IMR-90 (cell line): ENCODE results near the gene PHOSPHO1. TPM values are rescaled to one million over a fixed set of nuclear protein-coding genes. Genes with fewer than 3 reads are reported as not detected.
"Not testable (repeated sequence)": the region's sequence is repeated elsewhere in the genome, so short reads cannot be mapped to it uniquely, and the experiment has no call there.

ENCODE experiments used
- ATAC-seq: fragments of 200-7000 bp; cut with Tn5 transposase; 2 replicates; pipeline ENCODE4 v1.9.1; 2020; ENCODE audit warnings: low read depth, mild to moderate bottlenecking, moderate library complexity
- BruUV-seq: library from RNA; stranded (reverse); fragments of 400-500 nt; replicated peaks from 2 replicates; lab custom pipeline; 2021; lab: Mats Ljungman, UMichigan
- CTCF ChIA-PET: fragments of 300-600 bp; formaldehyde crosslinking; extraction: SDS; loops from one replicate; lab custom pipeline; 2021; ENCODE audit warnings: antibody characterized with exemption; lab: Yijun Ruan, JAX
- POLR2A ChIA-PET: fragments of 300-600 bp; sonication (Branson Sonifier 250); formaldehyde crosslinking; loops from one replicate; lab custom pipeline; 2022; ENCODE audit warnings: antibody characterized with exemption; ENCODE audit not compliant: unreplicated experiment; lab: Charles Lee
- DNase-seq: peaks from one replicate; pipeline ENCODE4 v3.0.0; 2013
- H2AFZ ChIP-seq: replicated peaks from 2 replicates; pipeline ENCODE3; 2013; ENCODE audit warnings: low read length, mild to moderate bottlenecking; ENCODE audit not compliant: poor library complexity
- H2AK5ac ChIP-seq: 2 replicates; pipeline ENCODE4 v1.6.1; 2013; ENCODE audit warnings: low read depth, low read length, inconsistent platforms
- H2AK9ac ChIP-seq: replicated peaks from 2 replicates; pipeline ENCODE3; 2013; ENCODE audit warnings: mild to moderate bottlenecking, low read depth, low read length, moderate library complexity; ENCODE audit not compliant: poor library complexity
- H2BK120ac ChIP-seq: 2 replicates; pipeline ENCODE4 v1.6.1; 2013; ENCODE audit warnings: low read depth, low read length, inconsistent platforms
- H2BK15ac ChIP-seq: 3 replicates; pipeline ENCODE4 v1.6.1; 2013; ENCODE audit warnings: low read depth, low read length, inconsistent platforms
- H2BK20ac ChIP-seq: 2 replicates; pipeline ENCODE4 v1.6.1; 2013; ENCODE audit warnings: low read depth, mild to moderate bottlenecking, inconsistent platforms, low read length, moderate library complexity
- H2BK5ac ChIP-seq: 2 replicates; pipeline ENCODE4 v1.6.1; 2013; ENCODE audit warnings: mild to moderate bottlenecking, low read depth, low read length, inconsistent platforms; ENCODE audit not compliant: poor library complexity, severe bottlenecking
- H3K14ac ChIP-seq: replicated peaks from 2 replicates; pipeline ENCODE4 v1.6.1; 2013; ENCODE audit warnings: low read depth, low read length, inconsistent platforms
- H3K18ac ChIP-seq: 2 replicates; pipeline ENCODE4 v1.6.1; 2013; ENCODE audit warnings: low read depth, low read length, control low read depth
- H3K23ac ChIP-seq: 2 replicates; pipeline ENCODE4 v1.6.1; 2013; ENCODE audit warnings: low read depth, low read length, inconsistent platforms
- H3K27ac ChIP-seq: 2 replicates; pipeline ENCODE4 v1.5.1; 2013; ENCODE audit warnings: mild to moderate bottlenecking, control low read depth, low read length; ENCODE audit not compliant: insufficient read depth
- H3K27me3 ChIP-seq: 2 replicates; pipeline ENCODE4 v1.6.1; 2013; ENCODE audit warnings: low read length; ENCODE audit not compliant: control insufficient read depth, insufficient read depth
- H3K36me3 ChIP-seq: 2 replicates; pipeline ENCODE4 v1.6.1; 2013; ENCODE audit warnings: low read length, mixed read lengths; ENCODE audit not compliant: control insufficient read depth, insufficient read depth
- H3K4ac ChIP-seq: 2 replicates; pipeline ENCODE4 v1.6.1; 2013; ENCODE audit warnings: low read depth, low read length, inconsistent platforms
- H3K4me1 ChIP-seq: 2 replicates; pipeline ENCODE4 v1.6.1; 2013; ENCODE audit warnings: low read length, mixed read lengths; ENCODE audit not compliant: control insufficient read depth, insufficient read depth
- H3K4me2 ChIP-seq: 2 replicates; pipeline ENCODE4 v1.6.1; 2013; ENCODE audit warnings: low read depth, mild to moderate bottlenecking, control low read depth, low read length, moderate library complexity
- H3K4me3 ChIP-seq: 2 replicates; pipeline ENCODE4 v1.5.1; 2013; ENCODE audit warnings: low read depth, mild to moderate bottlenecking, control low read depth, low read length, moderate library complexity; ENCODE audit not compliant: insufficient read depth
- H3K56ac ChIP-seq: 2 replicates; pipeline ENCODE4 v1.6.1; 2013; ENCODE audit warnings: low read length, inconsistent platforms; ENCODE audit not compliant: insufficient read depth; ENCODE audit errors: extremely low read depth
- H3K79me1 ChIP-seq, 2 experiments: 2 replicates each; pipeline ENCODE4 v1.6.1; 2013; ENCODE audit warnings: low read length in 2 of 2, inconsistent platforms in 1 of 2, low read depth in 1 of 2
- H3K9ac ChIP-seq: 2 replicates; pipeline ENCODE4 v1.6.1; 2013; ENCODE audit warnings: low read depth, low read length, control low read depth
- H3K9me1 ChIP-seq: 2 replicates; pipeline ENCODE4 v1.6.1; 2013; ENCODE audit warnings: low read length, inconsistent platforms; ENCODE audit not compliant: insufficient read depth
- H3K9me3 ChIP-seq: 2 replicates; pipeline ENCODE4 v1.6.1; 2013; ENCODE audit warnings: low read length; ENCODE audit not compliant: control insufficient read depth, insufficient read depth
- H4K20me1 ChIP-seq: 2 replicates; pipeline ENCODE4 v1.6.1; 2013; ENCODE audit warnings: low read length, inconsistent platforms; ENCODE audit not compliant: insufficient read depth
- H4K5ac ChIP-seq: 2 replicates; pipeline ENCODE4 v1.6.1; 2013; ENCODE audit warnings: mild to moderate bottlenecking, low read depth, low read length, control low read depth
- H4K8ac ChIP-seq, 2 experiments: 2 replicates each; pipeline ENCODE4 v1.6.1; 2013; ENCODE audit warnings: low read depth in 2 of 2, low read length in 2 of 2, control low read depth in 1 of 2, inconsistent platforms in 1 of 2
- H4K91ac ChIP-seq: 2 replicates; pipeline ENCODE4 v1.6.1; 2013; ENCODE audit warnings: low read depth, low read length, inconsistent platforms; ENCODE audit not compliant: insufficient read depth
- BHLHE40 ChIP-seq: fragments of 150-350 bp; IDR thresholded peaks from 2 replicates; pipeline ENCODE4 v1.6.1; 2016; ENCODE audit warnings: mild to moderate bottlenecking, low read depth, low read length
- CHD1 ChIP-seq: IDR thresholded peaks from 2 replicates; pipeline ENCODE4 v1.6.1; 2012; ENCODE audit warnings: low read depth, low read length, improper control_type of control experiment
- NFE2L2 ChIP-seq: fragments of 150-350 bp; IDR thresholded peaks from 2 replicates; pipeline ENCODE4 v1.6.1; 2016; ENCODE audit warnings: low read depth, mild to moderate bottlenecking, low read length
- POLR2A ChIP-seq: IDR thresholded peaks from 2 replicates; pipeline ENCODE4 v1.6.1; 2012; ENCODE audit warnings: mild to moderate bottlenecking, low read depth, low read length
- SMC3 ChIP-seq: fragments of 150-350 bp; IDR thresholded peaks from 2 replicates; pipeline ENCODE4 v1.6.1; 2016; ENCODE audit warnings: low read depth, mild to moderate bottlenecking, antibody characterized with exemption, low read length, moderate library complexity
- WGBS, 2 experiments: methylation state at CpG; one replicate each; pipeline versions ENCODE4 v1.1.5 to v1.1.7; 2013; ENCODE audit warnings: missing lambda C conversion rate in 2 of 2; ENCODE audit not compliant: insufficient read length in 1 of 2; ENCODE audit errors: extremely low coverage in 2 of 2; 5-methylcytosine and 5-hydroxymethylcytosine counted together
- dilution Hi-C: fragments of 300-500 bp; cut with HindIII; formaldehyde crosslinking; loops from one replicate; pipeline ENCODE4 v1.14.3; 2018; ENCODE audit warnings: low sequenced_read_pairs; ENCODE audit not compliant: unreplicated experiment
- in situ Hi-C: fragments of 300-500 bp; cut with MboI; formaldehyde crosslinking; loops from 3 replicates; pipeline ENCODE4 v1.14.3; 2019; ENCODE audit warnings: low sequenced_read_pairs, inconsistent platforms, mixed read lengths
- intact Hi-C: fragments of 100-400 bp; cut with micrococcal nuclease; formaldehyde crosslinking; loops from 2 replicates; pipeline ENCODE4 v1.10.0; 2022
- polyA plus RNA-seq, 3 experiments: library from polyadenylated mRNA; depleted of rRNA; stranded (reverse); fragments of >200 nt; gene quantifications; 2 replicates each; pipeline ENCODE4 v1.2.3, GENCODE V29; 2012; ENCODE audit warnings: low replicate concordance in 1 of 3
- total RNA-seq: library from RNA; depleted of rRNA; stranded (reverse); fragments of >200 nt; gene quantifications from 2 replicates; pipeline ENCODE4 v1.2.3, GENCODE V29; 2012

The PHOSPHO1 gene
- total and polyA plus RNA-seq, 2 of the 4 experiments (the other 2 are of a cell fraction): under 0.01 to 0.48 TPM

DNA sequence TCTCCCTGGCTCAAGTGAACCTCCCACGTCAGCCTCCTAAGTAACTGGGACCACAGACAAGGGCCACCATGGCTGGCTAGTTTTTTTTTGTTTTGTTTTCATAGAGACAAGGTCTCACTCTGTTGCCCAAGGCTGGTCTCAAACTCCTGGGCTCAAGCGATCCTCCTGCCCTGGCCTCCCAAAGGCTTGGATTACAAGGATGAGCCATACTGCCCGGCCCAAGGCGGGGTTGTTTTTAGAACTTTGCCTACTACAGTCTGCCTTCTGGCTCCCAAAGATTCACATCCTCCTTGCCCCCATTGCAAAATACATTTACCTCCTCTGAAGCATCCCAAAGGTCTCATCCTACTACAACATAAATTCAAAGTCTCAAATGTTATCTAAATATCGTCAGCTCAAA is 49.5 kb upstream of the PHOSPHO1 start:
- TF ChIP-seq CHD1 (no peak), POLR2A (no peak), BHLHE40 (no peak), NFE2L2 (no peak), SMC3 (no peak)
- Histone ChIP-seq H3K18ac (no peak overlapping the region), H3K4me1 (no peaks in the 10 kb centered on the region), H3K4me2 (no peak overlapping the region), H3K27ac (no peak overlapping the region), H4K5ac (no peak overlapping the region), H3K36me3 (no peaks in the 10 kb centered on the region), H2AK9ac (no peak overlapping the region), H3K79me1 (no peaks in the 10 kb centered on the region), H3K4ac (no peak overlapping the region), H3K9me3 (peaks cover 5% of the 10 kb centered on the region; the same call in 1 of the 2 replicates), H4K91ac (no peak overlapping the region), H3K4me3 (no peak overlapping the region), H3K14ac (no peak overlapping the region), H4K20me1 (no peaks in the 10 kb centered on the region), H3K56ac (no peak overlapping the region), H4K8ac (no peak overlapping the region), H3K27me3 (peaks cover 2% of the 10 kb centered on the region), H3K9me1 (no peaks in the 10 kb centered on the region), H2AK5ac (no peak overlapping the region), H2BK20ac (no peak overlapping the region), H3K23ac (no peak overlapping the region), H2BK5ac (no peak overlapping the region), H3K9ac (no peak overlapping the region), H2BK120ac (no peak overlapping the region), H2BK15ac (no peak overlapping the region), H2AFZ (no peak overlapping the region)
- BruUV-seq: no TSS peak
- DNase-seq (no peak), ATAC-seq (no peak)
- dilution Hi-C loops: no loop called here
- 100% methylated on average over 3 of the region's 5 CpGs; no CpG with 5 or more reads in 1 of the 2 experiments for WGBS, 2 experiments
- CTCF ChIA-PET: interaction anchor here (3.2 kb wide), 1 partner anchor 11 kb away, joined by 8 read pairs; no protein-coding TSS in a partner anchor
- POLR2A ChIA-PET: no interaction called here
- in situ Hi-C loops: no loop called here
- intact Hi-C loops: no loop called here

- H3K4me1 ChIP-seq, H4K20me1 ChIP-seq, H2AK5ac ChIP-seq, dilution Hi-C loops, DNase-seq, H4K5ac ChIP-seq, H3K9ac ChIP-seq, H3K56ac ChIP-seq, POLR2A ChIA-PET, BruUV-seq, H3K36me3 ChIP-seq, H4K91ac ChIP-seq, H3K4me3 ChIP-seq, H4K8ac ChIP-seq, H2AFZ ChIP-seq, H2BK5ac ChIP-seq, H2BK20ac ChIP-seq, H3K9me1 ChIP-seq, H3K4ac ChIP-seq, H2BK15ac ChIP-seq, H3K23ac ChIP-seq, H3K18ac ChIP-seq, H2AK9ac ChIP-seq, ATAC-seq, in situ Hi-C loops, intact Hi-C loops, H3K27me3 ChIP-seq, H3K27ac ChIP-seq, H3K14ac ChIP-seq, H3K9me3 ChIP-seq, H3K79me1 ChIP-seq, H2BK120ac ChIP-seq, H3K4me2 ChIP-seq: not testable (repeated sequence)
- 64% methylated on average over 2 of the region's 11 CpGs; no CpG with 5 or more reads in 1 of the 2 experiments for WGBS, 2 experiments
- CTCF ChIA-PET: interaction anchor here (3.2 kb wide), 1 partner anchor 11 kb away, joined by 8 read pairs; no protein-coding TSS in a partner anchor
Measured at GRCh38 chr17:49279263-49280015, 48.9 kb upstream of the PHOSPHO1 start.
